Stimulated activated effector memory CD8-positive, alpha-beta T cell treated with anti-CD3 and anti-CD28 coated beads, Interleukin-12 subunit alpha, Interleukin-12 subunit beta, amount 100 ng/mL, for 72 hours (primary cell): ENCODE results near the gene ADGRV1.

Experiments used
- ATAC-seq: fragments of 150-1000 bp; cut with Tn5 transposase; 2 replicates; pipeline ENCODE4 v1.10.0; 2021
- DNase-seq, 2 donors: peaks; one replicate each; pipeline ENCODE4 v3.0.0; 2021 to 2022; ENCODE audit warnings: low spot score in 2 of 2
- H3K27ac Mint-ChIP-seq: one replicate; pipeline ENCODE4 v1.8.0; 2022; ENCODE audit warnings: mild to moderate bottlenecking, mixed read lengths
- H3K36me3 Mint-ChIP-seq: one replicate; pipeline ENCODE4 v1.8.0; 2022; ENCODE audit warnings: mild to moderate bottlenecking, mixed read lengths
- H3K4me1 Mint-ChIP-seq: one replicate; pipeline ENCODE4 v1.8.0; 2022; ENCODE audit warnings: mixed read lengths
- H3K4me3 Mint-ChIP-seq: one replicate; pipeline ENCODE4 v1.8.0; 2022; ENCODE audit warnings: mild to moderate bottlenecking, mixed read lengths
- H3K9me3 Mint-ChIP-seq: one replicate; pipeline ENCODE4 v1.8.0; 2022; ENCODE audit warnings: mixed read lengths

The ADGRV1 gene

DNA sequence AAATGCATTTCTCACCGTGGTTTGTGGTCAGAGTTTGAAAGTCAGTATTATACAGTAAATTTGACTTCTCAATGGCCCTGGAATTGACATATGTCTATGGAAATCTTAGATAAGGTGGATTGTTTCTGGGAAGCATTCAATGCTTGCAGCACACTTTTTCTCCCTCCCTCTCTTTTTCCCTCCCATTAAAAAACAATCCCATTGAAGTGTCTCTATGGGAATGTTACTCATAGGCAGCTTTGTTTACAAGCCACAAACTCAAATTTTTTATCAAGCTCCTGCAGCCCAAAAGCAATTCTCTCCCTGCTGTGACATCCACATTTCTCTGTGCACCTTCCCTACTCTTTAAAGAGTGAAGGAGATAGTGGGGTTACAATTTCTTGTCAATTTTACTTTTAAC, 532.4 kb downstream of the ADGRV1 start:
- Mint-ChIP-seq H3K27ac (no peak overlapping the region), H3K4me1 (no peaks in the 10 kb centered on the region), H3K36me3 (no peaks in the 10 kb centered on the region), H3K4me3 (no peak overlapping the region), H3K9me3 (no peaks in the 10 kb centered on the region)
- ATAC-seq (no peak), DNase-seq (no peak)

DNA sequence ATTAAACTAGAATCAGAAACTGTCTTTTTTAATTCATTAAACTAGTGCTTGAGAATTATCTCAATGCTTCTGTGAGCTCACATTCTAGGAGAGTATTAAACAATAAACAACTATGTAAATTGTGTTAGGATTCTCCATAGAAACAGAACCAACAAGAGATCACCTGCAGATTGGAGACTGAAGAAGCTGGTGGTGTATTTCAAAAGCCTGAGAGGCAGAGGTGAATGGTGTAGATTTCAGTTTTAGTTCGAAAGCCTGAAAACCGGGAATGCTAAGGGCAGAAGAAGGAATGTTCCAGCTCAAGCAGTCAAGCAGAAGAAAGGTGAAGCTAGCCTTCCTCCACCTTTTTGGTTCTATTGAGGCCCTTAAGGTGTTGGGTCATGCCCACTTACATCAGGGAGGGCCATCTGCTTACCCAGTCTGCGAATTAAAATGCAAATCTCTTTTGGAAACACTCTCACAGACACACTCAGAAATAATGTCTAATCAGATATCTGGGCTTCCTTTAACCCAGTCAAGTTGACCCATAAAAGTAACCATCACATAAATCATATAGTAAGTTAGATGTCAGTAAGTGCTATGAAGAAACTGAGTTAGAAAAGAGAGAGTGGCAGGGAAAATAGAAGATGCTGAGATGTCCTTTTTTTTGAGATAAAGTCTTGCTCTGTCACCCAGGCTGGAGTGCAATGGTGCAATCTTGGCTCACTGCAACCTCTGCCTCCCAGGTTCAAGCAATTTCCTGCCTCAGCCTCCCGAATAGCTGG, 533.1 kb downstream of the ADGRV1 start:
- Mint-ChIP-seq H3K36me3 (no peaks in the 10 kb centered on the region), H3K27ac (no peak overlapping the region), H3K4me3 (no peak overlapping the region), H3K4me1 (no peaks in the 10 kb centered on the region), H3K9me3 (no peaks in the 10 kb centered on the region)
- DNase-seq, result no peak
- no peak for ATAC-seq

DNA sequence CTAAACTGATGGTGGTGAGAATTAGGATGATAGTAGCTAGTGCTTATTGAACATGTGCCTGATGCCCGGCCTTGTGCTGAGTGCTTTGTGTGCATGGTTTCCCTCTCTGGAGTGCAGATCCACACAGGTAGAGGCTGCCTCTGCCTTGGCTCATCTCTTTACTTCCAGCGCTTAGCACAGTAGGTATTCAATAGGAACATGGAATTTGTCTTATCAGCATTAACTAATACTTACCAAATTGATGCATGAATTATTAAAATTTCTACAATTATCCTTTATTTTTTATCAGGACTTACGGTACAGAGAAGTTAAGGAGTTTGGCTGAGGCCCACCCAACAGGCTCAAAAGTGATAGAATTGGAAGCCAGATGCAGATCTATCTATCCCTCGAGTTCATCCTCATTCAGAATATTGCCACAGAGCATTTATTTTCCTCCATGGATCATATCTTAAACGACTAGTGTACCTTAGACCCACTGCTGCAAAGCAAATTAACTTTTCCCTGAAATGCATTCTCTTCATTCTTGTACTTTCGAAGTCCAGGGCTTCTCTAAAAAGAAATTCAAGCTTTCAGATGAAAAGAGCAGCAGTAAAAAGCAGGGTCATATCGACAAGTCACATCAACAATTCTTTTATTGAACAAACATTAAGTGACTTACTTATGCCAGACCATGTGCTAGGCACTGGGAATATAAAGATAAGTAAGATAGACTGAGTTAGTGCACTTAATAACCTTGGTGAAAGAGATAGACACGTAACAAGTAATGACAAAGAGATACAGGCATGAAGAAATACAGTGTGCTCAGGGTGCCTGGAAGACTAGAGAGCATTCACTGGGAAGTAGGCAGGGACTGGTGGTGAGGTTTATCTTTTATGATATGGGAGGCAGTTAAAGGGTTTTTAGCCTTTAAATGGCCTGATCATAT, 534.5 kb downstream of the ADGRV1 start:
- H3K36me3 Mint-ChIP-seq, result no peaks in the 10 kb centered on the region
- no peak overlapping the region for H3K27ac Mint-ChIP-seq
- ATAC-seq (no peak), DNase-seq (no peak)
- H3K4me1 Mint-ChIP-seq, result no peaks in the 10 kb centered on the region
- H3K4me3 Mint-ChIP-seq, result no peak overlapping the region
- H3K9me3 Mint-ChIP-seq, result no peaks in the 10 kb centered on the region

DNA sequence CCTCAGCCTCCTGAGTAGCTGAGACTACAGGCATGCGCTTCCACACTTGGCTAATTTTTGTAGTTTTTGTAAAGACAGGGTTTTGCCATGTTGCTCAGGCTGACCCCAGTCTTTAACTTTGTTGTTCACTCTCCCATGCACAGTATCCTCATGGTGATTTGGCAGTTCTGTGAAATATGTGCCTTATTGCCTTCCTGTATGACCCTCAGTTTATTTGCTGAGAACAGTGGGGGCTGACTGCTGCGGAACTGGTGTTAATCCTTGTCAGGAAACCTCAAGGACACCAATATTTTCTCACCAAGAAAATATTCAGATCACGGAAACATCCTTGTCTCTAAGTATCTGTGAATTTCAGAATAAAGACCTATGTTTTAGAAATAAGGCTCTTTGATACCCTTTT, 536.7 kb downstream of the ADGRV1 start:
- no peaks in the 10 kb centered on the region for H3K36me3 Mint-ChIP-seq
- no peak for ATAC-seq
- no peaks in the 10 kb centered on the region for H3K9me3 Mint-ChIP-seq
- no peak overlapping the region for H3K4me3 Mint-ChIP-seq
- no peak overlapping the region for H3K27ac Mint-ChIP-seq
- H3K4me1 Mint-ChIP-seq, result no peaks in the 10 kb centered on the region
- DNase-seq, result no peak

DNA sequence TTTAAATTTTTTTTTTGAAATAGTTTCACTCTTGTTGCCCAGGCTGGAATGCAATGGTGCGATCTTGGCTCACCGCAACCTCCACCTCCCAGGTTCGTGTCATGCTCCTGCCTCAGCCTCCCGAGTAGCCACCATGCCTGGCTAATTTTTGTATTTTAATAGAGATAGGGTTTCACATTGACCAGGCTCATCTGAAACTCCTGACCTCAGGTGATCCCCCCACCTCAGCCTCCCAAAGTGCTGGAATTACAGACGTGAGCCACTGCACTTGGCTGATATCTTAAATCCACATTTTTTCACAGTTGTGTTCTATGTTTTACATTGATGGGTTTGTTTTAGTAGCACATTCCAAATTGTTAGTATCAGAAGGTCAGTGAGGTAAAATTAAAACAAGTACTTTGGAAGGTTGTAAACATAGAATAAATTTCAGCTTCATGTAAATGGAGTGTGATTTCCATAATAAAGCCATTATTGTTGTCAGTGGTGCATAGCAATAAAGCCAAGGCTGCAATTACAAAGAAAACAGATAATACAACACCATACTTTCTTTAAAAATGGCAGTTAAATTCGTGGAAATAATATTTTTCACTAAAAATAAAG, 537.3 kb downstream of the ADGRV1 start:
- no peak for DNase-seq
- Mint-ChIP-seq H3K9me3 (no peaks in the 10 kb centered on the region), H3K27ac (no peak overlapping the region), H3K36me3 (no peaks in the 10 kb centered on the region), H3K4me1 (no peaks in the 10 kb centered on the region), H3K4me3 (no peak overlapping the region)
- ATAC-seq, result no peak

DNA sequence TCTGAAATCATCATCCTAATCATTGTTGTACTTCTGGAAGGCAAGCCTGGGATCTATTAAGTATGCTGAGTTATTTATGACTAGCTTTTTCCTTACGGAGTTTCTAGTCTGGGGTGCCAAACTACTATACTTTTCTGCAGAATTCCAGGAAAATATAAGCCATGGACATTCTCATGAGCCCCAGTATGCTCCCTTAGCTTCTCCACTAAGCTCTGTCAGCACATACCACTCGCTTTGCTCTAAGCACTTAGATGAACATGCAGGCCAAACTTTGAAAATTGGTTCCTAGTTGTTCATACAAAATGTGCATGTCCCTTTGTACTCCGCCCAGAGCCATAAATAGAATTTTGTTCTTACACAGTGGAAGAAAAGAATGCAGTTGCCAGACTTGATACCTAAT, 539.9 kb downstream of the ADGRV1 start:
- DNase-seq, result no peak
- H3K4me1 Mint-ChIP-seq, result no peaks in the 10 kb centered on the region
- no peaks in the 10 kb centered on the region for H3K36me3 Mint-ChIP-seq
- H3K4me3 Mint-ChIP-seq, result no peak overlapping the region
- no peaks in the 10 kb centered on the region for H3K9me3 Mint-ChIP-seq
- no peak for ATAC-seq
- no peak overlapping the region for H3K27ac Mint-ChIP-seq

DNA sequence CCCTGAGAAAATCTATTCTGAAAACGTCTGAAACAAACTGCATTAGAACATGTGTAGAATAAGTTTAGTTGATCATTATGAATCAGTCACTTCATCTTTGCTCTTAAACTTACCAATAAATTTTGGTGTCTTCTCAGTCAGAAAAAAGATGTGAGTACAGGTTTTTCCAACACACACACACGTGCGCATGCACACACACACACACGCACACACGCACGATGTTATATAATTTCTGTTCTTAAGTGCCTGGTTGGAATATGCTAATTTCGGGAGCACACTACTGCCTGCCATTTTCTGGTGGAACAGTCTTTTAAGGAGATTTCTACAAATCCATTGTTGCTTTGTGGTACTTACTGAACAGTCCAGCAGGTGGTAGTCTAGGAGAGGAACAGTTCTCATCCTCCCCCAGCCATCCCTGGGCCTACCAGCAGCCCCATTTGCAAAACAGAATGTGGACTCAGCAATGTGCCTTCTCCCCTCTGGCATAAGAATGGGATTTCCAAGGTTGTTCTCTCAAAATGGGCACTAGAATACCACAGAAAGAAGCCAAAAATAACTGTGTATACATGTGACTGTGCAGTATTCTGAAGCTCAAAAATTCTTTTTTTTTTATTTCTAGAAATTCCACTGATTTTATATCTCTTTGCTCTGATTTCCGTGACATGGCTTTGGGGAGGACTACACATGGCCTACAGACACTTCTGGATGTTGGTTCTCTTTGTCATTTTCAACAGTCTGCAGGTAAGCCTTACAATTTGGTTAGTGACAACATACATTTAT, 543.2 kb downstream of the ADGRV1 start:
- H3K4me1 Mint-ChIP-seq, result no peaks in the 10 kb centered on the region

DNA sequence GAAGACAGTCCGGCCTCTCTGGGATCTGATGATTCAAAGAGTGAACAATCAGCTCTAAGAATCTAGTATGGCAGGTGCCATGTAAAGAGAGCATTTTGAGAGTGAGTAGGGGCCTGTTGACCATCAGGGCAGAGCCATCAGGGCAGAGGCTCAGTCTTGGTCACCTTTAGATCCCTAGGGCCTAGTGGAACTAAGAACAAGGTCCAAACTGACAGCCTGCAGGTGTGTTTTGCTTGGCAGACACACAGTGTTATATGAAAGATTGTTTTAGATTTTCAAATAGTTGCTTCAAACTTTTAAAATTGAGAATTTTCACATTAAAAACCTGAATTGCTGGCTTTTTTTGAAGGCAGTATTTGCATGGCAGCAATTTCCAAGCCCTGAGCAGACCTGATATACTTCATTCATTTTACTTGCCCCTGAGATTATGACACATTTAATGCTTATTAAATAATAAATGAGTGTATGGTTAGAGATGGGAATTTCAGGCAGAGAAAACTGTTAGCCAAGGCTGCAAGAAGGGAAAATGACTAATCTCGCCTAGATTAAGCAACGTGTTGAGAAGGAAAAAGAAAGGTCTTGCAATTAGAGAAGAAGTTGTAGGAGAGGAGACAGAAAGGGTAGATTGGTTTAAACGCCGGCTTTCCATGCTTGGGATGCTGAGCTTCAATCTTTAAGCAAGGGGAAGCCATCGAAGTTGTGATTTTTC, 544.9 kb downstream of the ADGRV1 start:
- Mint-ChIP-seq H3K36me3 (no peaks in the 10 kb centered on the region), H3K27ac (no peak overlapping the region), H3K9me3 (no peaks in the 10 kb centered on the region), H3K4me3 (no peak overlapping the region), H3K4me1 (no peaks in the 10 kb centered on the region)
- DNase-seq (no peak), ATAC-seq (no peak)

More for the DNA sequence above, 543.2 kb downstream of the ADGRV1 start:
- no peaks in the 10 kb centered on the region for H3K36me3 Mint-ChIP-seq
- H3K4me3 Mint-ChIP-seq, result no peak overlapping the region
- no peaks in the 10 kb centered on the region for H3K9me3 Mint-ChIP-seq
- DNase-seq (peak; percentile 17 to 70), ATAC-seq (peak; percentile 90)
- no peak overlapping the region for H3K27ac Mint-ChIP-seq

DNA sequence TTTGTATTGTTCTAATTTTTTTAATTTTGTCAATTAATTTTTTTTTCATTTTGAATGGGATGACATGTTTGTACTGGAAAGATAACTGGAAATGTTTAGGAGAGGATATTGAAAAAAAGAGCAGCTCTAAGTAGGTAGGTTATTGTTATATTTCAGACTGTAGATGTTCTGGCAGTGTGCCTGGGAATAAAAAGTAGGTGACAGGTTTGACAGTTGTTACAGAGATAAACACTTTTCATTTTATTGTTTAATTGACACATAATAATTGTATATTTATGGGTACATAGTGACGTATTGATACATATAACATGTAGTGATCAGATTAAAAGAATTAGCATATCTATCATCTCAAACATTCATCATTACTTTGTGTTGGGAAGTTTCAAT, 545.5 kb downstream of the ADGRV1 start:
- Mint-ChIP-seq H3K27ac (no peak overlapping the region), H3K4me3 (no peak overlapping the region), H3K9me3 (no peaks in the 10 kb centered on the region), H3K36me3 (no peaks in the 10 kb centered on the region), H3K4me1 (no peaks in the 10 kb centered on the region)
- no peak for ATAC-seq
- no peak for DNase-seq

DNA sequence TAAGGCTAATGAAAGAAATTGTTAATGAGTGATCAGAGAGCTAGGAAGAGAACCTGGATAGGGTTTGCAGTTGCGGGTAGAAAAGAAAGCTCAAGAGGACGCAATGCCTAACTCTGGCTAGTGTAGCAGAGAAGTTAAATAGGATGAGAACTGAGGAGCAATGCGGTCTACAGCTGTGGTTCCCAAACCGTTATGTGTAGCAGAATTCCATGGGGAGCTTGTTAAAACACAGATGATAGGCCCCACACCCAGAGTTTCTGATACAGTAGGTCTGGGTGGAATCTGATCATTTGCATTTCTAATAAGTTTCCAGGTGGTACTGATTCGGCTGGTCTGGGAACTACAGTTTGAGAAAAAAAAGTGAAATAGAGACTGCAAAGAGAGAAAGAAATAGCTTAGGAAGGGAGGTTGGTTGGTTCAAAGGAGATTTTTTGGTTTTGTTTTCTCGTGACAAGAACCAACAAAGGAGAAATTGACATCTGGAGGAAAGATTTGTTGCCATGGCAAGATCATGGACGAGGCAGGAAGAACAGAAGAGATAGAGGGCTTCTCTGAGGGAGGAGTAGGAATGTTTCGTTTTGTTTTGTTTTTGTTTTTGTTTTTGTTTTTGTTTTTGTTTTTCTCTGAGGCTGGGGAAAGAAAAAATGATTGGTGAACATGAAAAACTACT, 548.4 kb downstream of the ADGRV1 start:
- ATAC-seq, result no peak
- Mint-ChIP-seq H3K27ac (no peak overlapping the region), H3K9me3 (no peaks in the 10 kb centered on the region), H3K4me1 (no peaks in the 10 kb centered on the region), H3K4me3 (no peak overlapping the region), H3K36me3 (no peaks in the 10 kb centered on the region)
- no peak for DNase-seq

DNA sequence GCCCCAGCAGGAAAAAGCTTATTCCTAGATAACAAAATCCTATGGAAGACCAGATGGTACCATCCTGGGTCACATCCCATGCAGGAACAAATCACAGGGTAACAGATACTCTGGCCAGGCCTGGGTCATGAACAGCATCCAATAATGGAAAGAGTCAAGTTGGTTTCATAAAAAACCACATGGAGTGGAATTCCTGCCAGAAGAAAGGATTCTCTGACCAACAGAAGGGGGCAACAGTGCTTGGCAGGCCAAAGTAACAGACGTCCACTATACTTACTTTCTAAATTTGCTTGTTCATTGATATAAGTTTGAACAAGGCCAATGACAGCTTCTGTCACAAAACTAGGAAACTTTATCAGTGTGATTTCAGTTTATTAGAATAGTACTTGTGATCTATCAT, 551.0 kb downstream of the ADGRV1 start:
- no peak for DNase-seq
- no peak overlapping the region for H3K27ac Mint-ChIP-seq

DNA sequence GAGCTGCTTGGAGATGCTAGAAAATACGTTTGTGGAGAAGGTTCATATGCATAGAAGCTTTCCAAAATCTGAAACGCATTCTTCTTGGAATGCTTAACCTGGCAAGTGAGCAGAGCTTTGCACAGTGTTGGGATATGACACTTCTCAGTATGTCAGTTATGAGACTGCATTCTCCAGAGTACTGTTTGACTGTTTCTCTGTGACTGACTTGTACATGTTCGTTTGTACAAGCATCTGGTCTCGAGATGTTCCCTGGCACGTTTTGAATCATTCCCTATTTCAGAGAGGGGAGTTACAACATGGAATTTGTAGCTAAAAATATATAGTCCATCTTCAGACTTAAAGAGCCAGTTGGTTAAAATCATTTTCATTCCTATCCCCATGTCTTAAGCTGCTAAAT, 552.1 kb downstream of the ADGRV1 start:
- H3K4me1 Mint-ChIP-seq, result no peaks in the 10 kb centered on the region
- ATAC-seq (no peak), DNase-seq (no peak)
- no peak overlapping the region for H3K27ac Mint-ChIP-seq
- no peak overlapping the region for H3K4me3 Mint-ChIP-seq
- H3K36me3 Mint-ChIP-seq, result no peaks in the 10 kb centered on the region
- no peaks in the 10 kb centered on the region for H3K9me3 Mint-ChIP-seq

More for the DNA sequence above, 551.0 kb downstream of the ADGRV1 start:
- H3K36me3 Mint-ChIP-seq, result no peaks in the 10 kb centered on the region
- no peaks in the 10 kb centered on the region for H3K4me1 Mint-ChIP-seq
- ATAC-seq, result no peak
- H3K4me3 Mint-ChIP-seq, result no peak overlapping the region
- no peaks in the 10 kb centered on the region for H3K9me3 Mint-ChIP-seq

DNA sequence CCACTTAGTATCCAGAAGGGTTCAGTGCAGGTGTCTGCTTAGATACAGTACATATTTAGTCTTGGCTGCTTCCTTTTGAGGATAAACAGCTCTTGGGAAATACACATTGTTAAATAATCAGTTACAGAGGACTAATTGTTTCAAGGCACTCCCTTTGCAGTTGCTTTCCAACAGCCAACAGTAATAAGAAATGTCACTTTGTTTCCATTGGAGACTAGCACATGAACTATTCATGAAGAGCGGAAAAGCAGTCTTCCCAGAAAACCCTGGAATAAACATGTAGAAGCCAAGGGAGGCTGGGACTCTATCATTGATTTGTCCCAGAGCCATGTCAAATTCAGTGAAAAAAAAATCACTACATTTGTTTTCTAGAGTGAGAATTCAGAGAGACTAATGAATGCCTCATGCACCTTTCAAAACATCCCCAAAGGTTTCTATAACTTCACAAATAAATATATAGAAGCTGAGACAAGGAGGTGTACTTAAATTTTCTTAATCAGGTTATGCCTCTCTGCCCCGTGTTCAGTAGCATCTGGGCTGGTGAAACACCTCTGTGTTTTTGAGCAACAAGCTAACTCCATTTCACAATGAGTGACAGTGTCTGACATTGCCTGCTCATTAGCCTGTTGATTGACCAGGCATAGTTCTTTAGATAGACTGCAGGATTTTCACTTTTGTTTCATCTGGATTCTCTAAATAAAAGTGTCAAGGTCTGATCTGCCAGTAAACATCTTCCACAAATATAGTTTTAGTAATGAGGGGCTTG, 553.1 kb downstream of the ADGRV1 start:
- H3K4me3 Mint-ChIP-seq, result no peak overlapping the region
- H3K36me3 Mint-ChIP-seq, result no peaks in the 10 kb centered on the region
- H3K27ac Mint-ChIP-seq, result no peak overlapping the region
- no peaks in the 10 kb centered on the region for H3K4me1 Mint-ChIP-seq
- DNase-seq (no peak), ATAC-seq (no peak)
- no peaks in the 10 kb centered on the region for H3K9me3 Mint-ChIP-seq

DNA sequence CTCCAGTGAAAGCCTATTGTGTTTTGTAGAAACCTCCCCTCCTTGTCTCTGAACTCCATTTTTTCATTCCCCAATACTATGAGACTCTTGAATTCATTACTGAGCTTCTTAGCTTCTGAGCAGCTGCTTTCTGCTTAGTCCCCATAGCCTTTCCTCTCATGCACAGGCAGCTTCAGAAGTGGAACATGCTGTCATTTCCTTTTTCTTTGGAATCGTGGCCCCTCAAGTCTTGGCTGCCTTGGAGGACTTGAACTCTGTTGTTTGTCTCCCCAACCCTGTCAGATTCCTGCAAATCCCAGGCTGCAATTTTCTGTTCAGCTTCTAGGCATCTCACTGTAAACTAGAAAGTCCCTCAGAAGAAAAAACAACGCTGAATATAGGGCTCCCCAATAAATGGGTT, 556.1 kb downstream of the ADGRV1 start:
- Mint-ChIP-seq H3K9me3 (no peaks in the 10 kb centered on the region), H3K27ac (no peak overlapping the region), H3K4me1 (no peaks in the 10 kb centered on the region), H3K4me3 (no peak overlapping the region), H3K36me3 (no peaks in the 10 kb centered on the region)
- ATAC-seq (no peak), DNase-seq (no peak)
